Suprapubic skin (tissue), 4 donors: ENCODE data around the gene LENG8.

ENCODE experiments used
- EP300 ChIP-seq: sonication (generic); formaldehyde crosslinking; IDR thresholded peaks from one replicate; pipeline ENCODE4 v1.6.1; 2017; ENCODE audit warnings: antibody characterized with exemption
- POLR2A ChIP-seq, 2 donors: fragments of 450-650 bp; IDR thresholded peaks; one replicate each; pipeline ENCODE4 v1.6.1; 2017; ENCODE audit warnings: antibody characterized with exemption in 2 of 2, mild to moderate bottlenecking in 2 of 2, moderate library complexity in 2 of 2
- POLR2AphosphoS5 ChIP-seq, 3 donors: sonication (generic); formaldehyde crosslinking; IDR thresholded peaks; one replicate each; pipeline ENCODE4 v1.6.1; 2017; ENCODE audit warnings: antibody characterized with exemption in 3 of 3
- TF ChIP-seq, protein P1 (sequence below), 2 donors: fragments of 200-600 bp in 1 of 2; fragments of 450-650 bp in 1 of 2; sonication (generic) in 1 of 2; IDR thresholded peaks; one replicate each; pipeline ENCODE4 v1.5.1; 2016 to 2019; ENCODE audit warnings: antibody characterized with exemption in 2 of 2, mild to moderate bottlenecking in 1 of 2, moderate library complexity in 1 of 2

DNA sequence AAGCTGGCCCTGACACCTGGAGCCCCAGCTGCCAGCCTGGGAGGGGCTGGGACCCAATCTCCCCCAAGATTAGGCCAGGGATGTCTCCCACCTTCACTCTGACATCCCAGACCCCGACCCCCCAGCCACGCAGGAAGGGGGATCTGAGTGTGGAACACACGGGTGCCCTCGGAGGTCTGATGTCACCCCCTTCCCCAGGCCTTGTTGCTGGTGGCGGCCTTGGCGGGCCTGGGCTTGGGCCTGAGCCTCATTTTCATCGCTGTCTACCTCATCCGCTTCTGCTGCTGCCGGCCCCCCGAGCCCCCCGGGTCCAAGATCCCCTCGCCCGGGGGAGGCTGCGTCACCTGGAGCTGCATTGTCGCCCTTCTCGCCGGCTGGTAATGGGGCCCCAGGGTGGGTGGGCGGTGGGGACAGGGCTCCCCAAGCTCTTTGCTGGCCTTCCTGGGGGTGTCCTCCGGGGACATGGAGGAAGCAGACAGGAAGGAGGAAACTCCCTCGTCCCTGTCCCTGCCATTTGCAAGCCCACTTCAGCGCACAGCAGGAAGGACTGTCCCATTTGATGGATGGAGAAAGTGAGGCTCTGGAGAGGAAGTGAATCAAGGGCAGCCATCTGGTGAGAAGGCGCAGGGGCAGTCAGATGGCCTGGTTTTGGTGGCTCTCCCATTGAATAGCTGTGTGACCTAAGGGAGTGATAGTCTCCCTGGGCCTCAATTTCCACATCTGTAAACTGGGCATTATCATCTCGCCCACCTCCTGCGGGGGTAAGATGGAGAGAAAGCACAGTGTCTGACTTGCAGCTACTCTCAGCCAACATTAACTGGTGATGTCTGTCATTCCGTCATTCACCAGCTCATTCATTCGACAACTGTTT is 29.8 kb upstream of the LENG8 start:
- TF ChIP-seq, protein P1, sequence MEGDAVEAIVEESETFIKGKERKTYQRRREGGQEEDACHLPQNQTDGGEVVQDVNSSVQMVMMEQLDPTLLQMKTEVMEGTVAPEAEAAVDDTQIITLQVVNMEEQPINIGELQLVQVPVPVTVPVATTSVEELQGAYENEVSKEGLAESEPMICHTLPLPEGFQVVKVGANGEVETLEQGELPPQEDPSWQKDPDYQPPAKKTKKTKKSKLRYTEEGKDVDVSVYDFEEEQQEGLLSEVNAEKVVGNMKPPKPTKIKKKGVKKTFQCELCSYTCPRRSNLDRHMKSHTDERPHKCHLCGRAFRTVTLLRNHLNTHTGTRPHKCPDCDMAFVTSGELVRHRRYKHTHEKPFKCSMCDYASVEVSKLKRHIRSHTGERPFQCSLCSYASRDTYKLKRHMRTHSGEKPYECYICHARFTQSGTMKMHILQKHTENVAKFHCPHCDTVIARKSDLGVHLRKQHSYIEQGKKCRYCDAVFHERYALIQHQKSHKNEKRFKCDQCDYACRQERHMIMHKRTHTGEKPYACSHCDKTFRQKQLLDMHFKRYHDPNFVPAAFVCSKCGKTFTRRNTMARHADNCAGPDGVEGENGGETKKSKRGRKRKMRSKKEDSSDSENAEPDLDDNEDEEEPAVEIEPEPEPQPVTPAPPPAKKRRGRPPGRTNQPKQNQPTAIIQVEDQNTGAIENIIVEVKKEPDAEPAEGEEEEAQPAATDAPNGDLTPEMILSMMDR (IDR thresholded peaks at IDR 0.05), result no peak
- no peak for TF ChIP-seq POLR2AphosphoS5 (IDR thresholded peaks at IDR 0.05)
- TF ChIP-seq POLR2A (IDR thresholded peaks at IDR 0.05), result no peak
- TF ChIP-seq EP300, result no peak
